Measurements from ENCODE around the gene COX7C.

Gene COX7C

DNA sequence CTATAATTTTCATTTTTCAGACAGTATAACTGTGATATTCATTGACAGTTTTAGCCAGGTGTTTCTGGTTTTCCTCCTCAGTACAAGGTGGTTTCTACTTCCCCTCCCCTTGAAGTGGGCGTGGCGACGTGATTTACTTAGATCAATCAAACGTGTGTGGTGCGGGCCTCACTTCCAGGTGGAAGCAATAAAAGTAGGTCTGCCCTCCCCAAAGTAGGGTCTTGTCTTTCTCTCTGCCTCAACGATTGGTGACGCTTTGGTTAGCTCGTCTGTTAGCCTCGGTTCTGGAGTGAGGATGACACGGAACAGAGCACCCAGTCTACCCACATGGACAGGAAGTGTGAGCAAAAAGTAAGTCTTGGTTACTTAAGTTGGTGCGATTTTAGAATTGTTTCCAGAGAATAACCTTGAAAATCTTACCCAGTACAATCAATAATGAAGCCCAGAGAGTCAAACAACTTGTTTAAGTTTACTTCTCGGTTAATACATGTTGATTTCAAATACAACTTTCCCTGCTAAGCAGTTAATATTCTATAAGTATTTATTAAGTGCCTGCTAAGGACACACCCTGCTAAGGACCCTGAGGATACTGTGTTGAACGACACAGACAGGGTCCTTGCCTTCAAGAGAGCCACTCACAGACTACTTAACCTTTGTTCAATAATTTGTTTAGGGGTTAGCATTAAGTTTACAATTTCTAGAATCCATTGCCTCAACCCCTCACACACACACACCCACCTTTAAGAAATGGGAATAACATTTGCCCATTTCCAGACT lies 48.4 kb downstream of the COX7C start:
- no peak for DNase-seq (ENCODE audit: low read depth)

DNA sequence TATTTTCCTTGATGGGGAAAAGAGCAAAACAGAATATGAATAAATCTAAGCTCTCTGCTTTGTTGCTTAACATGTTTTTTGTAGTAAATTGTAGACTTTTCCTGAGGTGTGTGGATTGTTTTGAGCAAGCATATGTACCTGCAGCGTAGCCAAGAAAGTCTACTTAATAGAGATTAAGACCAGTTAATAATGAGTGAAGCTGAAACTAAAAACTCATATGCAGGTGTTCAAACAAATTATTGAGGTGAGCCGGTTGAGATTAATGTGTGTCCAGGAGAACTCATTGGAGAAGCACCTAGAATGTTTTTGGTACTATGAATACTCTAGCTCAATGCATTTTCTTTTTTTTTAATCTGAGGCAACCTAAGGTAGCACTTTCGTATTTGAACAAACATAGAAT lies 49.2 kb downstream of the COX7C start:
- DNase-seq (ENCODE audit: low read depth) = no peak
